Activated effector memory CD4-positive, alpha-beta T cell treated with anti-CD3 and anti-CD28 coated beads, Interleukin-2, amount 50 U/mL, for 16 hours (primary cell): ENCODE measurements around the gene SSBP3.
"Not testable (repeated sequence)": the region's sequence is repeated elsewhere in the genome, so short reads cannot be mapped to it uniquely, and the experiment has no call there.

ENCODE experiments used
- DNase-seq: peaks from one replicate; pipeline ENCODE4 v3.0.0-alpha.2; 2020

The SSBP3 gene

GRCh38 chr1:54391450-54392209, 14.6 kb downstream of the SSBP3 start:
- DNase-seq, result no peak

- no peak for DNase-seq
Observed at GRCh38 chr1:54390655-54391054, 15.5 kb downstream of the SSBP3 start.

GRCh38 chr1:54389608-54390007, 16.6 kb downstream of the SSBP3 start:
- DNase-seq, result not testable (repeated sequence)

GRCh38 chr1:54387419-54387818, 18.8 kb downstream of the SSBP3 start:
- no peak for DNase-seq

GRCh38 chr1:54385727-54386022, 20.5 kb downstream of the SSBP3 start:
- DNase-seq, result no peak

- DNase-seq, result no peak
Observed at GRCh38 chr1:54384918-54385726, 21.1 kb downstream of the SSBP3 start.

- DNase-seq, result no peak
Observed at GRCh38 chr1:54384471-54384870, 21.7 kb downstream of the SSBP3 start.

- no peak for DNase-seq
Observed at GRCh38 chr1:54381524-54381923, 24.7 kb downstream of the SSBP3 start.

GRCh38 chr1:54380290-54380882, 25.8 kb downstream of the SSBP3 start:
- peak; percentile 66 for DNase-seq

GRCh38 chr1:54379555-54380289, 26.5 kb downstream of the SSBP3 start:
- DNase-seq, result no peak

GRCh38 chr1:54378874-54379554, 27.2 kb downstream of the SSBP3 start:
- DNase-seq, result no peak

GRCh38 chr1:54378157-54378873, 27.9 kb downstream of the SSBP3 start:
- no peak for DNase-seq

GRCh38 chr1:54377040-54377691, 29.0 kb downstream of the SSBP3 start:
- DNase-seq, result no peak

- DNase-seq, result no peak
Observed at GRCh38 chr1:54376430-54377039, 29.7 kb downstream of the SSBP3 start.

GRCh38 chr1:54375712-54376429, 30.3 kb downstream of the SSBP3 start:
- no peak for DNase-seq

- no peak for DNase-seq
Observed at GRCh38 chr1:54375298-54375697, 30.9 kb downstream of the SSBP3 start.

GRCh38 chr1:54374766-54375165, 31.4 kb downstream of the SSBP3 start:
- no peak for DNase-seq

GRCh38 chr1:54372978-54373377, 33.2 kb downstream of the SSBP3 start:
- DNase-seq, result no peak

GRCh38 chr1:54371942-54372275, 34.3 kb downstream of the SSBP3 start:
- DNase-seq, result no peak
